ENCODE data around the gene ITPKB. TPM values are rescaled to one million over a fixed set of nuclear protein-coding genes. Genes with fewer than 3 reads are reported as not detected.

ITPKB gene
- total RNA-seq, 2 donors from 2014 or later, result 26.9 to 28.4 TPM

DNA sequence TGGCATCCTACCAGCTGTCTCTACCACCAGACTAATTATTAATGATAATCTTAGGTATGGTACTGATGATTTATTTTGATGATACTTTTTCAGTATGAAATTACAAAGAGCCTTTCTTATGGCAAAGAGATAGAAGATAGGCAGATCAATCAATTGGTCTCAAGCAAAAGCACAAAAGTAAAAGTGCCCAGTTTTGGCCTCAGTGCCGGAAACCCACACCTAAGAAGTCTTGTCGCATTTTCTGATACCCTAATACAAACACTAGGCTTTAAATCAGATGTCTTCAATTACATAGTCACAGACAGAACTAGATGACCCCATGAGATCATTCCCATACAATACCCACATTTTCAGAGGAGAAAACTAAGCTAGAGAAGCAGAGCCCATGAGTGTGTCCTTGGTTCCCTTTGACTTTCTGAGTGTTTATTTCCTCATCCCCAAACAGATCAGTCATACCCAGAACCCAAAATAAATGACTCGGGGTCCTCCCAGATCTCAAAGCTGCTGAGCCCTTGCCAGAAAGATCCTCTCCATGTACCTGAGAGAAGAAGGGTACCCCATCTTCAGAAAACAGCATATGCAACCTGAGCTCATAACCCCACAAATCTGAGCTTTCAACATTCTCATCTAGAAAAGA, 7.7 kb downstream of the ITPKB start:
- no peak overlapping the region for H3K27ac ChIP-seq
- H3K4me1 ChIP-seq (ENCODE audit: control insufficient read depth in 1 of 2, low read depth in 2 of 2), result peaks cover 19 to 58% of the 10 kb centered on the region in 2 donors
- H3K9me3 ChIP-seq, result no peaks in the 10 kb centered on the region
- no peak for DNase-seq (ENCODE audit: low spot score)
- H3K4me3 ChIP-seq, result no peak overlapping the region
- no peaks in the 10 kb centered on the region for H3K27me3 ChIP-seq (replicated peaks; ENCODE audit: insufficient read depth)
- TF ChIP-seq, protein P1, sequence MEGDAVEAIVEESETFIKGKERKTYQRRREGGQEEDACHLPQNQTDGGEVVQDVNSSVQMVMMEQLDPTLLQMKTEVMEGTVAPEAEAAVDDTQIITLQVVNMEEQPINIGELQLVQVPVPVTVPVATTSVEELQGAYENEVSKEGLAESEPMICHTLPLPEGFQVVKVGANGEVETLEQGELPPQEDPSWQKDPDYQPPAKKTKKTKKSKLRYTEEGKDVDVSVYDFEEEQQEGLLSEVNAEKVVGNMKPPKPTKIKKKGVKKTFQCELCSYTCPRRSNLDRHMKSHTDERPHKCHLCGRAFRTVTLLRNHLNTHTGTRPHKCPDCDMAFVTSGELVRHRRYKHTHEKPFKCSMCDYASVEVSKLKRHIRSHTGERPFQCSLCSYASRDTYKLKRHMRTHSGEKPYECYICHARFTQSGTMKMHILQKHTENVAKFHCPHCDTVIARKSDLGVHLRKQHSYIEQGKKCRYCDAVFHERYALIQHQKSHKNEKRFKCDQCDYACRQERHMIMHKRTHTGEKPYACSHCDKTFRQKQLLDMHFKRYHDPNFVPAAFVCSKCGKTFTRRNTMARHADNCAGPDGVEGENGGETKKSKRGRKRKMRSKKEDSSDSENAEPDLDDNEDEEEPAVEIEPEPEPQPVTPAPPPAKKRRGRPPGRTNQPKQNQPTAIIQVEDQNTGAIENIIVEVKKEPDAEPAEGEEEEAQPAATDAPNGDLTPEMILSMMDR (IDR thresholded peaks at IDR 0.05), result no peak
- no peak for ATAC-seq (ENCODE audit: insufficient number of reproducible peaks, low FRiP score, low read depth)
- no peaks in the 10 kb centered on the region for H3K36me3 ChIP-seq

DNA sequence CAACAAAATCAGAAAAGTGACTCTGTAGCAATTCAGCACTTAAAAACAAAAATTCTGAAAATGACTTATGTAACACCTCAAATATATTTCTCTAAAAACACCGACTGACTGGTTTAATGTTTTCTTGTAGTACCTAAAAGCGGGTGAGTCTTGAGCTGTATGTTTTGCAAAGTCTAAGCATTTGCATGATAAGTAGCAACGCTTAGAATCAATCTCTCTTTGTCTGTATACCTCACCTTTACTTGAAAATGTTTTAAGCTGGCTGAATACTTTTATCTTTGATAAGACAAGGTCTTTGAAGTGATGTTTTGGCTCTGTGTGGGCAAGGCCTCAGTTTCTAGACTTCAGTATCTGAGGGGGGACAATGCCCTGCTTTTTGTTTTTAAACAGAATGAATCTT, 8.2 kb downstream of the ITPKB start:
- Histone ChIP-seq H3K9me3 (no peaks in the 10 kb centered on the region), H3K4me3 (no peak overlapping the region), H3K27me3 (replicated peaks; ENCODE audit: insufficient read depth) (no peaks in the 10 kb centered on the region), H3K36me3 (no peaks in the 10 kb centered on the region), H3K27ac (no peak overlapping the region), H3K4me1 (ENCODE audit: control insufficient read depth in 1 of 2, low read depth in 2 of 2) (peaks cover 14 to 53% of the 10 kb centered on the region in 2 donors)
- TF ChIP-seq, protein P1 (IDR thresholded peaks at IDR 0.05), result no peak
- ATAC-seq (ENCODE audit: insufficient number of reproducible peaks, low FRiP score, low read depth) (no peak), DNase-seq (ENCODE audit: low spot score) (no peak)

DNA sequence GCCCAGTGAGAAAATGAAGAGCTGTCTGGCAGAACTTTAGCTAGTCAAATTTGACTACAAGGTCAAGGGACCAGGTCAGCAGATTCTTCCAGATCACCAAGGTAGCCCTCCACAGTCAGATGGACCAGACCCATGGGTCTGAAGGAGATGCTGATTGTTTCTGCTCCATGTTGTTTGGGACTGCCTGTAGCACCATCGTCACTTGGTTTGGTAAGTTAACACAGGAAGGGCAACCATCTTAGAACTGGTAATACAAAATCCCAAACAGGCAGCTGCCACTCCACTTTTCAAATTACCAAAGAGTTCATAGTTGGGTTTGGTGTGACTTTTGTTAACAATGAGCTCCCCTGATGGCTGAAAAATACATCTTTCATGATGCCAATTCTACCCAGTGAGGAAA, 9.0 kb downstream of the ITPKB start:
- Histone ChIP-seq H3K27ac (no peak overlapping the region), H3K36me3 (no peaks in the 10 kb centered on the region), H3K4me1 (ENCODE audit: control insufficient read depth in 1 of 2, low read depth in 2 of 2) (peaks cover 7 to 48% of the 10 kb centered on the region in 2 donors), H3K4me3 (no peak overlapping the region), H3K9me3 (no peaks in the 10 kb centered on the region), H3K27me3 (replicated peaks; ENCODE audit: insufficient read depth) (no peaks in the 10 kb centered on the region)
- ATAC-seq (ENCODE audit: insufficient number of reproducible peaks, low FRiP score, low read depth), result no peak
- no peak for DNase-seq (ENCODE audit: low spot score)
- TF ChIP-seq, protein P1 (IDR thresholded peaks at IDR 0.05), result no peak

DNA sequence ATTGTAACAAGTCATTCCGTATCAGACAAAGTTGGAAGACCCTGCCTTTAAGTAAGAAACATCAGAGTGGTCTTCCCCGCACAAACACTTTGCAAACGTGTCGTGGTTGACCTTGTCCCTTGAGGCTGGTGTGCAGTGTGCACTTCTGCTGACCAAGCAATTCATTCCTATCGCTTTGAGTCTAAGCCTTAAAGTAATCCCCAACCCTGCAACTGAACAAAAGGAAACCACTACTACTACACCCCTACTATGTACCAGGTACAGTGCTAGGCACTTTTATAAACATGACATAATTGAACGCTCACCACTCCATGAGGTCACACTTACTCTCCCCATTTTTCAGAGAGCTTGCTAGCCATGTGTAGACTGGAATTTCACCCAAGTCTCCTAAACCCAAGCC, 10.6 kb downstream of the ITPKB start:
- DNase-seq (ENCODE audit: low spot score), result no peak
- Histone ChIP-seq H3K27ac (no peak overlapping the region), H3K9me3 (no peaks in the 10 kb centered on the region), H3K36me3 (no peaks in the 10 kb centered on the region), H3K4me3 (no peak overlapping the region), H3K27me3 (replicated peaks; ENCODE audit: insufficient read depth) (no peaks in the 10 kb centered on the region), H3K4me1 (ENCODE audit: control insufficient read depth in 1 of 2, low read depth in 2 of 2) (peaks cover 8 to 48% of the 10 kb centered on the region in 2 donors)
- TF ChIP-seq, protein P1 (IDR thresholded peaks at IDR 0.05), result no peak
- ATAC-seq (ENCODE audit: insufficient number of reproducible peaks, low FRiP score, low read depth), result no peak

DNA sequence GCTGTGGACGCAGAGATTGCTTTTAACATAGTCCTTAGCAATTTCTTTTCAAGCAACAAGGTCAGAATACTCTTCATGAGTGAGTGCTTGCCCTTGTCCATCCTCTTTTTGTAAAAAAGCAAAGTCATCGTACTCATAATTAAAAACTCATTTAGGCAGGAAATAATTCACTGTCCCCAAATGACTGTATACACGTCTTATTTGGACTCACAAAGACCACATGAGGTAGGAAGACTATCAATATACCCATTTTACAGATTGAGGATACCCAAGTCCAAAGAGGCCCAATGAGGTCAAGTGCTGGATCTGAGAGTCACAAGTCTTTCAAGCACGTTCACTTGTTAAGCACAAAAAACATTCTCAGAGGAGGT, 13.2 kb downstream of the ITPKB start:
- H3K4me3 ChIP-seq, result no peak overlapping the region
- H3K27me3 ChIP-seq (replicated peaks; ENCODE audit: insufficient read depth), result no peaks in the 10 kb centered on the region
- TF ChIP-seq, protein P1 (IDR thresholded peaks at IDR 0.05), result no peak
- no peaks in the 10 kb centered on the region for H3K9me3 ChIP-seq
- peaks cover 8 to 38% of the 10 kb centered on the region in 2 donors for H3K4me1 ChIP-seq (ENCODE audit: control insufficient read depth in 1 of 2, low read depth in 2 of 2)
- no peak for ATAC-seq (ENCODE audit: insufficient number of reproducible peaks, low FRiP score, low read depth)
- H3K27ac ChIP-seq, result no peak overlapping the region
- DNase-seq (ENCODE audit: low spot score), result no peak
- no peaks in the 10 kb centered on the region for H3K36me3 ChIP-seq

Measured in thoracic aorta (tissue), 2 donors.